Cardiac septum (tissue), 1 donor: ENCODE data around the gene TTLL7. TPM values are rescaled to one million over a fixed set of nuclear protein-coding genes. Genes with fewer than 3 reads are reported as not detected.

Source experiments
- DNase-seq: peaks from one replicate; pipeline ENCODE4 v3.0.0-alpha.2; 2020; ENCODE audit warnings: low spot score
- intact Hi-C: fragments of 100-400 bp; cut with DNase I; formaldehyde crosslinking; loops from one replicate; pipeline ENCODE4 v1.14.0; 2022
- long read RNA-seq: library from polyadenylated mRNA; unstranded; transcript quantifications from one replicate; pipeline ENCODE4 v2.0.0, GENCODE V29; 2021
- total RNA-seq: library from RNA; stranded (reverse); fragmentation: NEBNext Ultra II Directional; extraction: Animal tissue kit (Norgen Biotek cat#: 25700); gene quantifications from one replicate; pipeline ENCODE4 v1.2.1, GENCODE V29; 2021
- donor health status: DM: no; HTN: no; CAD: no.

Gene TTLL7, protein sequence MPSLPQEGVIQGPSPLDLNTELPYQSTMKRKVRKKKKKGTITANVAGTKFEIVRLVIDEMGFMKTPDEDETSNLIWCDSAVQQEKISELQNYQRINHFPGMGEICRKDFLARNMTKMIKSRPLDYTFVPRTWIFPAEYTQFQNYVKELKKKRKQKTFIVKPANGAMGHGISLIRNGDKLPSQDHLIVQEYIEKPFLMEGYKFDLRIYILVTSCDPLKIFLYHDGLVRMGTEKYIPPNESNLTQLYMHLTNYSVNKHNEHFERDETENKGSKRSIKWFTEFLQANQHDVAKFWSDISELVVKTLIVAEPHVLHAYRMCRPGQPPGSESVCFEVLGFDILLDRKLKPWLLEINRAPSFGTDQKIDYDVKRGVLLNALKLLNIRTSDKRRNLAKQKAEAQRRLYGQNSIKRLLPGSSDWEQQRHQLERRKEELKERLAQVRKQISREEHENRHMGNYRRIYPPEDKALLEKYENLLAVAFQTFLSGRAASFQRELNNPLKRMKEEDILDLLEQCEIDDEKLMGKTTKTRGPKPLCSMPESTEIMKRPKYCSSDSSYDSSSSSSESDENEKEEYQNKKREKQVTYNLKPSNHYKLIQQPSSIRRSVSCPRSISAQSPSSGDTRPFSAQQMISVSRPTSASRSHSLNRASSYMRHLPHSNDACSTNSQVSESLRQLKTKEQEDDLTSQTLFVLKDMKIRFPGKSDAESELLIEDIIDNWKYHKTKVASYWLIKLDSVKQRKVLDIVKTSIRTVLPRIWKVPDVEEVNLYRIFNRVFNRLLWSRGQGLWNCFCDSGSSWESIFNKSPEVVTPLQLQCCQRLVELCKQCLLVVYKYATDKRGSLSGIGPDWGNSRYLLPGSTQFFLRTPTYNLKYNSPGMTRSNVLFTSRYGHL
- total RNA-seq: 24.8 TPM
- long read RNA-seq, full-length matches to known transcripts: 5 of 22 reads
- long read RNA-seq, partial matches to known transcripts: 6 of 22 reads
- long read RNA-seq, other reads (novel, unspliced or antisense): 11 of 22 reads

- intact Hi-C loops: no loop called here
- peak; percentile 89 for DNase-seq
These were observed at the start of gene TTLL7 for GRCh38 chr1:83998498-83999315. Gene TTLL7, minus strand, starts transcription at chr1:83999132. Its CDS starts 46,921 bp downstream, at chr1:83952211.

GRCh38 chr1:84042461-84042860 lies 43.5 kb upstream of the TTLL7 start:
- intact Hi-C loops: no loop called here
- no peak for DNase-seq

- no peak for DNase-seq
- intact Hi-C loops: no loop called here
These were observed 39.1 kb upstream of the TTLL7 start for GRCh38 chr1:84037758-84038611.

DNA sequence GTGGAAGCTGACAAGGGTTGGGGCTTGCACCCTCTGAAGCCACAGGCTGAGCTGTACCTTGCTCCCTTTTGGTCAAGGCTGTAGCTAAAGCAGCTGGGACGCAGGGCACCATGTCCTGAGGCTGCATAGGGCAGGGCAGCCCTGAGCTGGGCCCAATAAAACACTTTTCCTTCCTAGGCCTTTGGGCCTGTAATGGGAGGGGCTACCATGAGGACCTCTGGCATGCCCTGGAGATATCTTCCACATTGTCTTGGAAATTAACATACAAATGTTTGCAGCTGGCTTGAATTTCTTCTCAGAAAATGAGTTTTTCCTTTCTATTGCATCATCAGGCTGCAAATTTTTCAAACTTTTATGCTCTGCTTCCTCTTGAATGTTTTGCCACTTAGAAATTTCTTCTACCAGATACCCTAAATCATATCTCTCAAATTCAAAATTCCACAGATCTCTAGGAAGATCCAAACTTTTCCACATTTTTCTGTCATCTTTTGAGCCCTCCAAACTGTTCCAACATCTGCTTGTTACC lies 32.9 kb upstream of the TTLL7 start:
- intact Hi-C loops: no loop called here
- no peak for DNase-seq

DNA sequence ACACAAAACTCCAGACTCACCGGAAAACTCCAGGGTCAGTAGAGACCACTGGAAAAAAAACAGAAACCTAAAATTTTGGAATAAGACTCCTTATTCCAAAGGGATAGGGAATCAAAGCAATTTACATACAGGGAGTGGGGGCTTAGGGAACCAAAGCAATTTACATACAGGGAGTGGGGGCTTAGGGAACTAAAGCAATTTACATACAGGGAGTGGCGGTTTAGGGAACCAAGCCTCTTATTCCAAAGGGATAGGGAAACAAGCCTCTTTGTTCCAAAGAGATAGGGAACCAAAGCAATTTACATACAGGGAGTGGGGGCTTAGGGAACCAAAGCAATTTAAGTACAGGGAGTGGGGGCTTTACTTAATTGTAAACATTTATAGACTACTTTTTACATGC lies 28.4 kb upstream of the TTLL7 start:
- DNase-seq: no peak
- intact Hi-C loops: no loop called here

DNA sequence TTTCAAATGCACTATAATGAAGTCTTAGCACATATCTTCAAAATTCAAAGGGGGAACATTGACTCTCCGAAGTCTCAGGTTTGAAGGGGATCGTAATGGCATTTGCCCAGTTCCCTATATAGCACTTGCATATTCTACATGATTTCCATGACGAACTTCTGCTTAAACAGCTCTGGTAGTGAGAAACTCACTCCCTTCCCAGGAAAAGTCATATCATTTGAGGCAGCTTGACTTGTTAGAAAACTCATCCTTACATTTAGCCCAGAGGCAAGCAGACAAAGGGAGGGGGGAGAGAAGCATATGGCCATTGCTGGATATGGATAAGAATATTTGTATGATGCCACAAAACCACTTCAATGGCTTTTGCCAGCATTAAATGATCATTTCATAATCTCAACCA lies 27.0 kb upstream of the TTLL7 start:
- no peak for DNase-seq
- intact Hi-C loops: no loop called here

DNA sequence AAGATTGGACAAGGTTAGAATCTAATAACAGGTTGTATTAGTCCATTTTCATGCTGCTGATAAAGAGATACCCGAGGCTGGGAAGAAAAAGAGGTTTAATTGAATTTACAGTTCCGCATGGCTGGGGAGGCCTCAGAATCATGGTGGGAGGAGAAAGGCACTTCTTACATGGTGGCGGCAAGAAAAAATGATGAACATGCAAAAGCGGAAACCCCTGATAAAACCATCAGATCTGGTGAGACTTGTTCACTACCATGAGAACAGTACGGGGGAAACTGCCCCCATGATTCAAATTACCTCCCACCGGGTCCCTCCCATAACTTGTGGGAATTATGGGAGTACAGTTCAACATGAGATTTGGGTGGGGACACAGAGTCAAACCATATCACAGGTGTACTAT lies 22.9 kb upstream of the TTLL7 start:
- intact Hi-C loops: no loop called here

GRCh38 chr1:84020151-84020550 lies 21.2 kb upstream of the TTLL7 start:
- intact Hi-C loops: no loop called here
- no peak for DNase-seq

More for the DNA sequence above, 22.9 kb upstream of the TTLL7 start:
- no peak for DNase-seq

DNA sequence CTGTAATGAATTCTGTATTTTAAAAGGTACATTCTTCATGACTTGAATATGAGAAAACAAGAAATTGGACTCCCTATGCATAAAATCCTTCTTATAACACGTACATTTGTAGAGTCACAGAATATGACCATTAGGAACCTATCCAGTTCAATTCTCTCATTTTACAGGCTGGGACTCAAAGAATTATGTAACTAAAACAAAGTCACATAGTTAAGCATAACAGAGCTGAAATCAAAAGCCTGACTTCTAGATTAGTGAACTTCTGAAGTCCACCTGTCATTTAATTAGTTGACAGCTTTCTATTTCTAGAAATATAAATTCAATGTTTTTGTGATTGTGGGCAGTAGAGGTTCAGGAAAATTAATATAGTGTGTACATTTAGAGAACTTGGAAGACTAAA lies 20.3 kb upstream of the TTLL7 start:
- intact Hi-C loops: no loop called here

GRCh38 chr1:84013708-84014107 lies 14.8 kb upstream of the TTLL7 start:
- no peak for DNase-seq
- intact Hi-C loops: no loop called here

More for the DNA sequence above, 20.3 kb upstream of the TTLL7 start:
- DNase-seq: no peak

- DNase-seq: no peak
- intact Hi-C loops: no loop called here
These were observed 13.1 kb upstream of the TTLL7 start for GRCh38 chr1:84012018-84012417.

DNA sequence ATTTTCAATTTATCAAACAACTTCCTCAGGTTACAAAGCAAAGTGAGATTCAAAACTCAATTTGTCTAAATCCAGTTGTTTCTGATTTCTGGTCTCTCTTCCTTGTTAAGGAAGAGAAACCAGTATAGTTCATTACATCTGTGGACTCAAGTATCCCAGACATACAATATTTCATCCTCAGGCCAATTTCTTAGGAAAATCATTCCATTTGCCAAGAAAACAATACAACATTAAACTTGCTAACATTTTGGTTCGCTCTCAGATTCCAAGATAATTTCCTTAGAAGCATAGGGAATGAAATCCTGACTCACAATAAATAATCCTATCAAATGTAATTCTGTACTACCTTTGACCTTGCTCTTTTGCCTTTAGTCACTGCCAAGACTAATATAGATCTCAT lies 11.2 kb upstream of the TTLL7 start:
- intact Hi-C loops: no loop called here
- DNase-seq: no peak

- intact Hi-C loops: no loop called here
- DNase-seq: no peak
These were observed 9.7 kb upstream of the TTLL7 start for GRCh38 chr1:84008631-84009030.

GRCh38 chr1:84006591-84006990 lies 7.7 kb upstream of the TTLL7 start:
- intact Hi-C loops: no loop called here
- DNase-seq: no peak

GRCh38 chr1:84001501-84001900 lies 2.6 kb upstream of the TTLL7 start:
- DNase-seq: no peak
- intact Hi-C loops: no loop called here

GRCh38 chr1:84000954-84001495 lies 2.1 kb upstream of the TTLL7 start:
- intact Hi-C loops: no loop called here
- DNase-seq: no peak

- DNase-seq: no peak
- intact Hi-C loops: no loop called here
These were observed 1.4 kb upstream of the TTLL7 start for GRCh38 chr1:84000196-84000885.
